ENCODE results near the gene ZNF502. TPM values are rescaled to one million over a fixed set of nuclear protein-coding genes. Genes with fewer than 3 reads are reported as not detected.

Gene ZNF502
- total and polyA plus RNA-seq, 8 donors = 0.29 to 7.7 (median 2.2) TPM

DNA sequence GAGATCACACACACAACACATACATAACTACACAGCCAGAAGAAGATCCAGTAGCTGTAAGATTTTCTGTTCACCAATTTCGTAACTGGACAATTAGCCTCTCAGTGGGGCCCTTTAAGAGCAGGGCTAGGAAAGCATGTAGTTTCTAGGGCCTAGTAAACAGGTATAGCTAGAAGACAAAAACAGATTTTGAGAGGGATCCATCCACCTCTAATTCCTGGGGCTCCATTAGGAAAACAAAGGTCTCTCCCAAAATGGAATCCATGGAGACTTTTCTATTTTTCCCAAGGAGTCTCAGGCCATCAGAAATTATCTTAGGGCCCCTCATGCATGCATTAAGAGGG is 59.6 kb downstream of the ZNF502 start:
- Histone ChIP-seq H3K9me3 (peaks cover 17 to 38% (median 25%) of the 10 kb centered on the region in 4 donors), H3K36me3 (peaks cover 0 to 4% (median 0%) of the 10 kb centered on the region in 4 donors), H3K4me1 (no peaks in the 10 kb centered on the region), H3K27me3 (no peaks in the 10 kb centered on the region), H3K27ac (no peak overlapping the region), H3K4me3 (no peak overlapping the region)
- intact Hi-C loops (cut with DNase I; ENCODE audit: low total_unique reads) = no loop called here
- no peak for DNase-seq
- TF ChIP-seq CTCF (IDR thresholded peaks at IDR 0.05) (no peak), POLR2AphosphoS5 (IDR thresholded peaks at IDR 0.05) (no peak), POLR2A (IDR thresholded peaks at IDR 0.05) (no peak), EP300 (IDR thresholded peaks at IDR 0.05) (no peak)
- WGBS, 5 donors = 94 to 100% (median 100%) methylated on average over 1 of the region's 1 CpG

Other genes with a start within 250 kb of the ZNF502 start
- 10 to 100 TPM in 1 of 5 donors, 1 to 10 TPM in 4; 4.6 to 17.1 (median 8.0) TPM for gene ZNF445, start 235.0 kb upstream of the ZNF502 start, total RNA-seq
- 1 to 10 TPM; 1.6 to 3.5 (median 1.8) TPM for gene ZNF445, start 235.0 kb upstream of the ZNF502 start, polyA plus RNA-seq
- 1 to 10 TPM in 4 of 5 donors, not detected in 1; 1.3 to 6.2 (median 3.9) TPM for gene ZKSCAN7, start 157.5 kb upstream of the ZNF502 start, total RNA-seq
- gene ZKSCAN7, start 157.5 kb upstream of the ZNF502 start, polyA plus RNA-seq = 1 to 10 TPM in 1 of 3 donors, under 1 TPM in 2; 0.46 to 1.5 (median 0.81) TPM
- gene ZNF660, start 127.7 kb upstream of the ZNF502 start, total RNA-seq = 10 to 100 TPM in 1 of 5 donors, 1 to 10 TPM in 2, under 1 TPM in 1, not detected in 1; 0.72 to 12.5 (median 2.1) TPM
- under 1 TPM; 0.44 to 0.61 (median 0.45) TPM for gene ZNF660, start 127.7 kb upstream of the ZNF502 start, polyA plus RNA-seq
- 10 to 100 TPM in 3 of 5 donors, 1 to 10 TPM in 2; 5.8 to 24.6 (median 15.4) TPM for gene ZNF197, start 87.6 kb upstream of the ZNF502 start, total RNA-seq
- gene ZNF197, start 87.6 kb upstream of the ZNF502 start, polyA plus RNA-seq = 1 to 10 TPM; 5.2 to 8.1 (median 7.2) TPM
- 10 to 100 TPM in 2 of 5 donors, 1 to 10 TPM in 3; 2.3 to 23.7 (median 4.3) TPM for gene ZNF35, start 63.9 kb upstream of the ZNF502 start, total RNA-seq
- gene ZNF35, start 63.9 kb upstream of the ZNF502 start, polyA plus RNA-seq = 1 to 10 TPM; 2.1 to 5.0 (median 4.4) TPM
- gene ZNF501, start 17.0 kb downstream of the ZNF502 start, total RNA-seq = 1 to 10 TPM in 3 of 5 donors, not detected in 2; 2.8 to 7.2 (median 3.5) TPM
- gene ZNF501, start 17.0 kb downstream of the ZNF502 start, polyA plus RNA-seq = 1 to 10 TPM in 2 of 3 donors, under 1 TPM in 1; 0.95 to 2.6 (median 1.2) TPM
- 10 to 100 TPM in 3 of 5 donors, 1 to 10 TPM in 2; 7.5 to 31.0 (median 15.6) TPM for gene KIAA1143, start 49.0 kb downstream of the ZNF502 start, total RNA-seq
- 10 to 100 TPM in 2 of 3 donors, 1 to 10 TPM in 1; 7.9 to 13.0 (median 10.1) TPM for gene KIAA1143, start 49.0 kb downstream of the ZNF502 start, polyA plus RNA-seq
- gene KIF15, start 49.1 kb downstream of the ZNF502 start, total RNA-seq = 1 to 10 TPM in 4 of 5 donors, under 1 TPM in 1; 0.45 to 9.3 (median 2.3) TPM
- gene KIF15, start 49.1 kb downstream of the ZNF502 start, polyA plus RNA-seq = 1 to 10 TPM; 1.2 to 3.1 (median 2.7) TPM
- gene TMEM42, start 149.3 kb downstream of the ZNF502 start, total RNA-seq = 10 to 100 TPM in 3 of 5 donors, 1 to 10 TPM in 2; 7.2 to 21.4 (median 12.1) TPM
- 10 to 100 TPM; 16.7 to 20.3 (median 17.6) TPM for gene TMEM42, start 149.3 kb downstream of the ZNF502 start, polyA plus RNA-seq
- gene TGM4, start 161.9 kb downstream of the ZNF502 start, total RNA-seq = not detected
- gene TGM4, start 161.9 kb downstream of the ZNF502 start, polyA plus RNA-seq = not detected

Data from stomach (tissue), 9 donors.